H1 (cell line): ENCODE data around the gene CD247. TPM values are rescaled to one million over a fixed set of nuclear protein-coding genes. Genes with fewer than 3 reads are reported as not detected.
A peak's percentile ranks its signal among the peaks of the same experiment; 100 is the strongest.

Source experiments
- CTCF ChIA-PET: fragments of 300-600 bp; sonication (Branson Sonifier 250); formaldehyde crosslinking; loops from one replicate; lab custom pipeline; 2021; ENCODE audit not compliant: partially characterized antibody; lab: Charles Lee
- POLR2A ChIA-PET: fragments of 300-600 bp; sonication (Branson Sonifier 250); formaldehyde crosslinking; loops from one replicate; lab custom pipeline; 2021; ENCODE audit warnings: inconsistent platforms; ENCODE audit not compliant: partially characterized antibody; lab: Charles Lee
- DNase-seq, 2 experiments: peaks; one replicate each; pipeline versions ENCODE4 v3.0.0 to v3.0.0-alpha.2; 2010 to 2022; ENCODE audit warnings: low spot score in 2 of 2, low read depth in 1 of 2, mixed read lengths in 1 of 2
- FAIRE-seq: peaks from 2 replicates; lab custom pipeline; 2011; peaks lifted over from hg19 to GRCh38; lab: Jason Lieb, UNC
- H2AFZ ChIP-seq: 2 replicates; pipeline ENCODE4 v1.8.1; 2012; ENCODE audit warnings: low read length, inconsistent platforms
- H2AK5ac ChIP-seq: 2 replicates; pipeline ENCODE4 v1.6.1; 2013; ENCODE audit warnings: low read depth, low read length
- H2BK120ac ChIP-seq: replicated peaks from 2 replicates; pipeline ENCODE3; 2013; ENCODE audit warnings: low read depth, low read length, inconsistent platforms
- H2BK12ac ChIP-seq: 2 replicates; pipeline ENCODE4 v1.6.1; 2013; ENCODE audit warnings: low read depth, low read length
- H2BK15ac ChIP-seq: 2 replicates; pipeline ENCODE4 v1.6.1; 2013; ENCODE audit warnings: low read length
- H2BK20ac ChIP-seq: 2 replicates; pipeline ENCODE4 v1.6.1; 2013; ENCODE audit warnings: low read length
- H2BK5ac ChIP-seq: 2 replicates; pipeline ENCODE4 v1.6.1; 2013; ENCODE audit warnings: low read depth, low read length
- H3K14ac ChIP-seq: 2 replicates; pipeline ENCODE4 v1.6.1; 2013; ENCODE audit warnings: inconsistent platforms; ENCODE audit not compliant: insufficient read length
- H3K18ac ChIP-seq: 2 replicates; pipeline ENCODE4 v1.6.1; 2013; ENCODE audit warnings: low read length; ENCODE audit errors: extremely low read depth
- H3K23ac ChIP-seq: 2 replicates; pipeline ENCODE4 v1.6.1; 2013; ENCODE audit warnings: inconsistent platforms; ENCODE audit not compliant: insufficient read length
- H3K23me2 ChIP-seq: 2 replicates; pipeline ENCODE4 v1.6.1; 2013; ENCODE audit warnings: low read depth, low read length
- H3K27ac ChIP-seq: 2 replicates; pipeline ENCODE4 v1.6.1; 2011; ENCODE audit warnings: low read depth, low read length, inconsistent platforms
- H3K27me3 ChIP-seq, 4 experiments: replicated peaks in 1 of 4; 1 replicate in 1 of 4; 2 replicates in 3 of 4; pipeline versions ENCODE4 v1.6.1 to v1.8.1; 2011 to 2013; ENCODE audit warnings: low read length in 3 of 4, mild to moderate bottlenecking in 3 of 4, inconsistent platforms in 2 of 4, mixed read lengths in 2 of 4, moderate library complexity in 1 of 4; ENCODE audit not compliant: control insufficient read depth in 3 of 4, insufficient read depth in 3 of 4; ENCODE audit errors: extremely low read depth in 1 of 4
- H3K36me3 ChIP-seq, 4 experiments: 2 replicates each; pipeline versions ENCODE4 v1.6.1 to v1.8.1; 2011 to 2013; ENCODE audit warnings: mild to moderate bottlenecking in 4 of 4, low read length in 3 of 4, moderate library complexity in 2 of 4, control low read depth in 1 of 4, inconsistent platforms in 1 of 4; ENCODE audit not compliant: insufficient read depth in 4 of 4, control insufficient read depth in 2 of 4
- H3K4ac ChIP-seq: replicated peaks from 2 replicates; pipeline ENCODE3; 2013; ENCODE audit warnings: low read length, low read depth, mixed read lengths, inconsistent platforms; ENCODE audit not compliant: insufficient read length
- H3K4me1 ChIP-seq, 4 experiments: replicated peaks in 1 of 4; 1 replicate in 1 of 4; 2 replicates in 3 of 4; pipeline versions ENCODE4 v1.6.1 to v1.8.1; 2011 to 2013; ENCODE audit warnings: low read length in 3 of 4, inconsistent platforms in 2 of 4, mixed read lengths in 1 of 4; ENCODE audit not compliant: insufficient read depth in 4 of 4, control insufficient read depth in 3 of 4
- H3K4me2 ChIP-seq, 2 experiments: 2 replicates each; pipeline versions ENCODE4 v1.6.1 to v1.8.1; 2011 to 2013; ENCODE audit warnings: low read depth in 2 of 2, low read length in 2 of 2, control low read depth in 1 of 2, inconsistent platforms in 1 of 2, mild to moderate bottlenecking in 1 of 2; ENCODE audit not compliant: insufficient read depth in 1 of 2
- H3K4me3 ChIP-seq, 4 experiments: fragments of 200-600, 300-600 bp in 1 of 4; sonication (generic), shearing (Covaris generic), sonication (Bioruptor Twin) in 1 of 4; 2 replicates each; pipeline versions ENCODE4 v1.5.1 to v1.8.1; 2011 to 2016; ENCODE audit warnings: low read length in 4 of 4, low read depth in 3 of 4, control low read depth in 2 of 4, inconsistent platforms in 2 of 4, mild to moderate bottlenecking in 2 of 4, mixed read lengths in 1 of 4, moderate library complexity in 1 of 4; ENCODE audit not compliant: insufficient read depth in 2 of 4; ENCODE audit errors: extremely low read depth in 1 of 4
- H3K56ac ChIP-seq: replicated peaks from 2 replicates; pipeline ENCODE3; 2013; ENCODE audit warnings: low read depth, mild to moderate bottlenecking, mixed read lengths, low read length, inconsistent platforms; ENCODE audit not compliant: insufficient read length
- H3K79me1 ChIP-seq: 2 replicates; pipeline ENCODE4 v1.6.1; 2013; ENCODE audit warnings: low read depth, low read length, control low read depth
- H3K79me2 ChIP-seq, 2 experiments: 2 replicates each; pipeline versions ENCODE4 v1.6.1 to v1.8.1; 2012 to 2013; ENCODE audit warnings: low read length in 2 of 2, mild to moderate bottlenecking in 2 of 2, inconsistent platforms in 1 of 2; ENCODE audit not compliant: insufficient read depth in 2 of 2, control insufficient read depth in 1 of 2
- H3K9ac ChIP-seq, 4 experiments: replicated peaks in 1 of 4; 1 replicate in 1 of 4; 2 replicates in 3 of 4; pipeline versions ENCODE4 v1.6.1 to v1.8.1; 2011 to 2013; ENCODE audit warnings: low read depth in 3 of 4, low read length in 3 of 4, control low read depth in 2 of 4, mild to moderate bottlenecking in 2 of 4, moderate library complexity in 2 of 4, inconsistent platforms in 1 of 4; ENCODE audit errors: extremely low read depth in 1 of 4
- H3K9me3 ChIP-seq, 2 experiments: 2 replicates each; pipeline versions ENCODE4 v1.6.1 to v1.8.1; 2012 to 2013; ENCODE audit warnings: mild to moderate bottlenecking in 2 of 2, moderate library complexity in 2 of 2, control low read depth in 1 of 2, inconsistent platforms in 1 of 2, low read depth in 1 of 2, low read length in 1 of 2, mixed read lengths in 1 of 2; ENCODE audit not compliant: insufficient read depth in 2 of 2
- H4K20me1 ChIP-seq, 2 experiments: replicated peaks in 1 of 2; 2 replicates each; pipeline versions ENCODE3 to v1.8.1; 2011 to 2013; ENCODE audit warnings: inconsistent platforms in 2 of 2, low read length in 2 of 2, mild to moderate bottlenecking in 1 of 2; ENCODE audit not compliant: insufficient read depth in 2 of 2, control insufficient read depth in 1 of 2
- H4K5ac ChIP-seq: 2 replicates; pipeline ENCODE4 v1.6.1; 2013; ENCODE audit warnings: low read length, low read depth, mixed read lengths, inconsistent platforms; ENCODE audit not compliant: insufficient read length
- H4K8ac ChIP-seq: 2 replicates; pipeline ENCODE4 v1.8.0; 2013; ENCODE audit warnings: mild to moderate bottlenecking, moderate library complexity, low read length, inconsistent platforms; ENCODE audit not compliant: insufficient read depth; ENCODE audit errors: extremely low read depth
- H4K91ac ChIP-seq: replicated peaks from 2 replicates; pipeline ENCODE3; 2013; ENCODE audit warnings: low read length, mixed read lengths, inconsistent platforms; ENCODE audit not compliant: insufficient read length
- JUN ChIP-seq: IDR thresholded peaks from 2 replicates; pipeline ENCODE4 v1.6.1; 2011; ENCODE audit warnings: low read depth, mild to moderate bottlenecking, improper control_type of control experiment, low read length
- SRF ChIP-seq: IDR thresholded peaks from 2 replicates; pipeline ENCODE4 v1.6.1; 2011; ENCODE audit warnings: mild to moderate bottlenecking, low read depth, low read length, moderate library complexity
- YY1 ChIP-seq: IDR thresholded peaks from 2 replicates; pipeline ENCODE4 v1.6.1; 2011; ENCODE audit warnings: low read depth, mild to moderate bottlenecking, low read length
- WGBS, 2 experiments: shearing (Covaris generic) in 1 of 2; methylation state at CpG; one replicate each; pipeline versions ENCODE4 v1.1.6 to v1.1.7; 2013 to 2015; ENCODE audit warnings: low lambda C conversion rate in 2 of 2, mixed read lengths in 2 of 2, inconsistent platforms in 1 of 2, low coverage in 1 of 2, missing lambda C conversion rate in 1 of 2; ENCODE audit not compliant: insufficient replicate concordance in 2 of 2, insufficient coverage in 1 of 2, insufficient read length in 1 of 2; ENCODE audit errors: extremely low coverage in 1 of 2, missing lambda C conversion rate in 1 of 2; 5-methylcytosine and 5-hydroxymethylcytosine counted together
- polyA plus RNA-seq, 7 experiments: library from polyadenylated mRNA; depleted of rRNA in 3 of 7; stranded (reverse) in 5 of 7; unstranded in 2 of 7; fragments of >200 nt in 5 of 7; fragments of 200-250 nt in 2 of 7; gene quantifications; 1 replicate in 5 of 7; 2 replicates in 1 of 7; 4 replicates in 1 of 7; pipeline versions ENCODE4 v1.2.1 to v1.2.3, GENCODE V29; 2011 to 2013; ENCODE audit warnings: missing spikeins in 2 of 7, mixed read lengths in 2 of 7
- total RNA-seq: library from RNA; stranded (reverse); fragmentation: NEBNext Ultra II Directional; extraction: Animal tissue kit (Norgen Biotek cat#: 25700); gene quantifications from 2 replicates; pipeline ENCODE4 v1.2.1, GENCODE V29; 2021
- TF ChIP-seq, protein P1 (sequence below): IDR thresholded peaks from 2 replicates; pipeline ENCODE4 v1.6.1; 2012; ENCODE audit warnings: inconsistent platforms

Gene CD247
- total and polyA plus RNA-seq, 2 of the 8 experiments (the other 6 are each of a cell fraction or from before 2014, with no cell fraction given), result 2.0 to 2.2 TPM

DNA sequence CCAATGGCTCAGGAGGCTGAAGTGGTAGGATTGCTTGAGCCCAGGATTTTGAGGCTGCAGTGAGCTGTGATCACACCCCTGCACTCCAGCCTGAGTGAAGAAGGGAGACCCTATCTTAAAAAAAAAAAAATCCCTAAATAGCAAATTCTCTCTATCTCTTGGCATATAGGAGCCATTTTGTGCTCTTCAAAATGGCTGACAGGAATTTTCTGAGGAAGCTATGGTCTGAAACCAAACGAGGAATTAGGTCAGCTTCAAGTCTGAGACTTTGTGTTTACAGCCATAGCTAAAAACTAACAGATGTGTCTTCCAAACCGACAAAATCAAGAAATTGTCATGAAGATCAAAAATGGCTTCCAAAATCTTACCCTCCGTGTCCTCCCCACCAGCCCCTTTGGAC lies 10.6 kb downstream of the CD247 start:
- no peak overlapping the region for H4K91ac ChIP-seq
- ChIA-PET CTCF (interaction anchor here (0.6 to 1.3 kb wide), 8 partner anchors 9 to 1592 kb away, joined by 3 to 5 read pairs (median 4); no protein-coding TSS in a partner anchor), POLR2A (no interaction called here)
- H3K23ac ChIP-seq, result no peak overlapping the region
- no peaks in the 10 kb centered on the region for H3K36me3 ChIP-seq
- no peak overlapping the region for H2AFZ ChIP-seq
- H3K23me2 ChIP-seq, result no peaks in the 10 kb centered on the region
- no peak overlapping the region for H2BK12ac ChIP-seq
- no peak overlapping the region for H2BK5ac ChIP-seq
- no peak overlapping the region for H3K18ac ChIP-seq
- no peak overlapping the region for H2AK5ac ChIP-seq
- H4K20me1 ChIP-seq, result no peaks in the 10 kb centered on the region
- H3K27ac ChIP-seq, result no peak overlapping the region
- no peak overlapping the region for H3K9ac ChIP-seq
- no peak overlapping the region for H2BK120ac ChIP-seq
- no peak overlapping the region for H3K4me2 ChIP-seq
- TF ChIP-seq, protein P1, sequence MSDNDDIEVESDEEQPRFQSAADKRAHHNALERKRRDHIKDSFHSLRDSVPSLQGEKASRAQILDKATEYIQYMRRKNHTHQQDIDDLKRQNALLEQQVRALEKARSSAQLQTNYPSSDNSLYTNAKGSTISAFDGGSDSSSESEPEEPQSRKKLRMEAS, result no peak
- TF ChIP-seq SRF (no peak), YY1 (peak; percentile 67), JUN (no peak)
- H4K8ac ChIP-seq, result no peak overlapping the region
- H3K4ac ChIP-seq, result no peak overlapping the region
- FAIRE-seq (no peak), DNase-seq (no peak)
- H3K4me3 ChIP-seq, result no peak overlapping the region
- WGBS, 2 experiments, result 89% methylated on average over 3 of the region's 3 CpGs; no CpG with 5 or more reads in 1 of the 2 experiments
- H3K56ac ChIP-seq, result no peak overlapping the region
- H3K4me1 ChIP-seq, result peaks cover 1 to 16% (median 8%) of the 10 kb centered on the region in 4 experiments; a peak in 5 of 7 replicates
- H3K27me3 ChIP-seq, result no peaks in the 10 kb centered on the region; a peak in 1 of 7 replicates
- H3K14ac ChIP-seq, result no peak overlapping the region
- H3K79me1 ChIP-seq, result no peaks in the 10 kb centered on the region
- H3K9me3 ChIP-seq, result no peaks in the 10 kb centered on the region
- no peak overlapping the region for H2BK20ac ChIP-seq
- no peaks in the 10 kb centered on the region for H3K79me2 ChIP-seq
- H2BK15ac ChIP-seq, result no peak overlapping the region
- H4K5ac ChIP-seq, result no peak overlapping the region
